Epidermal melanocyte (primary cell): ENCODE data around the gene SDHAF3.
"Not testable (repeated sequence)": the region's sequence is repeated elsewhere in the genome, so short reads cannot be mapped to it uniquely, and the experiment has no call there.

Experiments used
- DNase-seq: peaks from one replicate; pipeline ENCODE4 v3.0.0; 2011; ENCODE audit warnings: low spot score; ENCODE audit not compliant: insufficient read length

The SDHAF3 gene

DNA sequence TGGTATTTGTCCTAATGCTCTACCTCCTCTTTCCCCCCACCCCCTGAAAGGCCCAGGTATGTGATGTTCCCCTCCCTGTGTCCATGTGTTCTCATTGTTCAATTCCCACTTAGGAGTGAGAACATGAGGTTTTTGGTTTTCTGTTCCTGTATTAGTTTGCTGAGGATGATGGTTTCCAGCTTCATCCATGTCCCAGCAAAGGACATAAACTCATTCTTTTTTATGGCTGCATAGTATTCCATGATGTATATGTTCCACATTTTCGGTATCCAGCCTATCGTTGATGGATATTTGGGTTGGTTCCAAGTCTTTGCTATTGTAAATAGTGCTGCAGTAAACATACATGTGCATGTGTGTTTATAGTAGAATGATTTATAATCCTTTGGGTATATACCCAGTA lies 5.6 kb downstream of the SDHAF3 start:
- DNase-seq, result not testable (repeated sequence)

DNA sequence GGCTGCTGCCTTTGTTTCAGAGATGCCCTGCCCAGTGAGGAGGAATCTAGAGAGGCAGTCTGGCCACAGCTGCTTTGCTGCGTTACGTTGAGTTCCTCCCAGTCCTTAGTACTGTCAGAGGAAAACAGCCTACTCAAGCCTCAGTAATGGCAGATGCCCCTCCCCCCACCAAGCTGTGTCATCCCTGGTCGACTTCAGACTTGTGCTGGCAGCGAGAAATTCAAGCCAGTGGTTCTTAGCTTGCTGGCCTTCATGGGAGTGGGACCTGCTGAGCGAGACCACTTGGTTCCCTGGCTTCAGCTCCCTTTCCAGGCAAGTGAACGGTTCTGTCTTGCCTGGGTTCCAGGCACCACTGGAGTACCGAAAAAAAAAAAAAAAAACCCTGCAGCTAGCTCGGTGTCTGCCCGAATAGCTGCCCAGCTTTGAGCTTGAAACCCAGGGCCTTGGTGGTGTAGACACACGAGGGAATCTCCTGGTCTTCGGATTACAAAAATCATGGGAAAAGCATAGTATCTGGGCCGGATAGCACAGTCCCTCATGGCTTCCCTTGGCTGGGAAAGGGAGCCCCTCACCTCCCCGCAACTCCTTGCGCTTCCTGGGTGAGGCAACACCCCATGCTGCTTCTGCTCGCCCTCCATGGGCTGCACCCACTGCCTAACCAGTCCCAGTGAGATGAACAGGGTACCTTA lies 9.1 kb downstream of the SDHAF3 start:
- no peak for DNase-seq

DNA sequence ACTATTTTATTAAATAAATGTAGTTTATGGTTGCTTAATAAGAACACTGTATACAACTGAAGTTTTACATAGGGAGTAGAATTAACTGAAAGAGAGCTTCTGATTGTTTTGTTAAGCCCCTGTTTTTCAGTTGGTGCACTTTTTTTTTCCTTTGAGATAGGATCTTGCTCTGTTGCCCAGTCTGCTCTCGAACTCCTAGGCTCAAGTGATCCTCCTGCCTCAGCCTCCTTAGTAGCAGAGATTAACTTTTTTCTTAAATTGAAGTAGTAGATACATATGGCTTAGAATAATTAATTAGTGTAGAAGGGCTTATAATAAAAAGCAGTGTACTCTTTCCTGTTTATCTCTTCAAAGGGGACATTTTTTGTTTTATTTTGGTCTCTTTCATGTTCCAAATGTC lies 11.2 kb downstream of the SDHAF3 start:
- no peak for DNase-seq

DNA sequence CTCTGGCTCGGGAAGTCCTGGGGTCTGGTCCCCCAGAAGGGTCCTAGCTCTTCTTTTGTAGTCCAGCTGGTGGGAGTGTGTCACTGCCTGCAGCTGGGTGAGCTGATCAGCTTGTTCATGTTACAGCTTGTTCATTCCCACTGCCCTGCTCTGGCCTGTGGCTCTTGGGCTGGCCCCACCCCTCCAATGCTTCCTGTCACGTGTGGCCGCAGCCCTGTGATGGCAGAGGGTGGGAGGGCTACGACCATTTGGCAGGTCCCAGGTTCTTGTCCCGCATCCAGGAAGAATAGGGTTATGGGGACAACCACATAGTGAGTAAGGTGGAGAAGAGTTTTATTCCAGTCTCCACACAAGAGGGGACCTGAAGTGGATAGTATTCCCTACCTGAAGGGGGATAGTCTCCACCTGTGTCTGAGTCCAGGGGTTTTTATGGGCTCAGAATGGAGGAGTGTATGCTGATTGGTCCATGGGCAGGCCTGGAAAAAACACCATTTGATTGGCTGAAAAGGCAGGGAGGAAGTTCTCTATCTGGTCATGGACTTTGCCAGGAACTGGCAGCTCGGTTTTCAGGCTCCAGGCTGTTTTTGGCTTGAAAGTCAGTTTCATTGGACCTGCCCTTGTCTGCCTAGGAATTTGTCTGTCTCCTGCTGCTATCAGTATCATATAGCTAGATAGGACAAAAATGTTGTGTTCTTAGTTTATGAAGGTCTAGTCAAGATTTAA lies 13.1 kb downstream of the SDHAF3 start:
- DNase-seq, result no peak

- DNase-seq, result peak; percentile 43
These were observed 15.7 kb downstream of the SDHAF3 start for GRCh38 chr7:97133159-97133558.

- DNase-seq, result no peak
These were observed 21.3 kb downstream of the SDHAF3 start for GRCh38 chr7:97138830-97139229.

DNA sequence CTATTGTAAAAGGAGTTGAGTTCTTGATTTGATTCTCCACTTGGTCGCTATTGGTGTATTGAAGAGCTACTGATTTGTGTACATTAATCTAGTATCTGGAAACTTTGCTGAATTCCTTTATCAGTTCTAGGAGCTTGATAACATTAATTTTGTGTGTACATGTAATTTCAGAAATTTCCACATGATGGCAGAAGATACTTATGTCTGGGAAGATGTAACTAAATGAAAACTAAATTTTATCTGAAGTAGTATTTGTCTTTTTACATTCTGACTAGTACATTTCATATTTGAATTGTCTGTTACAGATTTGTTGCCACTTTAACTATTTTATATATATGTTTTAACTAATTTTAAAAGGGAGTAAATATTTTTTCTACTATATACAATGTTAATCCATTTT lies 27.6 kb downstream of the SDHAF3 start:
- no peak for DNase-seq

DNA sequence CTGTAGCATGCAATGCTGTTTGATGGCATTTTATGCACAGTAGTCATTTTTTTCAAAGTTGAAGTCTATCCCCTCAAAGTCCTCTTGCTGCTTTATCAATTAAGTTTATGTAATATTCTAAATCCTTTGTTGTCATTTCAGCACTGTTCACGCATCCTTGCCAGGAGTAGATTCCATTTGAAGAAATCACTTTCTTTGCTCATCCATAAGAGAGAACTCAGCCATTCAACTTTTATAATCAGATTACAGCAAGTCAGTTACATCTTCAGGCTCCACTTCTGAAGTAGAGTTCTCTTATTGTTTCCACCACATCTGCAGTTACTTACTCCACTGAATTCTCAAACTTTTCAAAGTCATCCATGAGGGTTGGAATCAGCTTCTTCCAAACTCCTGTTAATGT lies 32.3 kb downstream of the SDHAF3 start:
- no peak for DNase-seq

DNA sequence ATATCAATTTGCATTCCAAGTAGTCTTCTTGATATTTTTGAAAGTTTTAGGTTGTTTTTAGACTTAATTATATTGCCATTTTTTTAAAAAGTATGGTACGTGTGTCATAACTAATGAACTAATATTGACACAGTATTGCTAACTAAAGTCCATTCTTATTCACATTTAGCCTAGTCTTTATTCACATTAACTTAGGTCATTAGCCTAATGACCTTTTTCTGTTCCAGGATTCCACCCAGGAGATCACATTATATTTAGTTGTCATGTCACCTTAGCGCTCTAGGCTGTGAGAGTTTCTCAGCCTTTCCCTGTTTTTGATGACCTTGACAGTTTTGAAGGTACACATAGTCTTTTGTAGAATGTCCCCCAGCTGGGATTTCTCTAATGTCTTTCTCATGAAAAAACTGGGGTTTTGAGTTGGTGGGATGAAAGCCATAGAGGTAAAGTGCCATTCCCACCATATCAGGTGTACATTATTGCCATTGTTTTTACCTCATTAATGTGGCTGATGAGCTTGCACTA lies 38.5 kb downstream of the SDHAF3 start:
- DNase-seq, result no peak

DNA sequence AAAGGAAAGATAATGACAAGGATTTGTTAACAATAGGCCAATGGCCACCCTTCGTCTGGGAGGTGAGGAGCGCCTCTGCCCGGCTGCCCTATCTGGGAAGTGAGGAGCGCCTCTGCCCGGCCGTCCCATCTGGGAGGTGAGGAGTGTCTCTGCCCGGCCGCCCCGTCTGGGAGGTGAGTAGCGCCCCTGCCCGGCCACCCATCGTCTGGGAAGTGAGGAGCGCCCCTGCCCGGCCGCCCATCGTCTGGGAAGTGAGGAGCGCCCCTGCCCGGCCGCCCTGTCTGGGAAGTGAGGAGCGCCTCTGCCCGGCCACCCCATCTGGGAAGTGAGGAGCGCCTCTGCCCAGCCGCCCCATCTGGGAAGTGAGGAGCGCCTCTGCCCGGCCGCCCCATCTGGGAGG lies 42.5 kb downstream of the SDHAF3 start:
- DNase-seq, result not testable (repeated sequence)

DNA sequence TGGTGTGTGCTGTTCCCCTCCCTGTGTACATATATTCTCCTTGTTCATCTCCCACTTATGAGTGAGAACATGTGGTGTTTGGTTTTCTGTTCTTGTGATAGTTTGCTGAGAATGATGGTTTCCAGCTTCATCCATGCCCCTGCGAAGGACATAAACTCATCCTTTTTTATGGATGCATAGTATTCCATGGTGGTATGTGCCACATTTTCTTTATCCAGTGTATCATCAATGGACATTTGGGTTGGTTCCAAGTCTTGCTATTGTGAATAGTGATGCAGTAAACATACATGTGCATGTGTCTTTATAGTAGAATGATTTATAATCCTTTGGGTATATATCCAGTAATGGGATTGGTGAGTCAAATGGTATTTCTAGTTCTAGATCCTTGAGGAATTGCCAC lies 44.1 kb downstream of the SDHAF3 start:
- DNase-seq, result not testable (repeated sequence)

- no peak for DNase-seq
These were observed 48.8 kb downstream of the SDHAF3 start for GRCh38 chr7:97166308-97166707.

DNA sequence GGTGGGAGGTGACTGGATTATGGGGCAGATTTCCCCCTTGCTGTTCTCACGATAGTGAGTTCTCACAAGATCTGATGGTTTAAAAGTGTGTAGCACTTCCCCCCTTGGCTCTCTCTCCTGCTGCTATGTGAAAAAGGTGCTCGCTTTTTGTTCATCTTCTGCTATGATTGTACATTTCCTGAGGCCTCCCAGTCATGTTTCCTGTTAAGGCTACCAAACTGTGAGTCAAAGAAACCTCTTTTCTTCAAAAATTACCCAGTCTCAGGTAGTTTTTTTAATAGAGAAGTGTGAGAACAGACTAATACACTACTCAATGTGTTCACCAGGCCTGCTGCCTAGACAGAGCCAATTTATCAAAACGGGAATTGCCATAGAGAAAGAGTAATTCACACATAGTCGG lies 49.7 kb downstream of the SDHAF3 start:
- no peak for DNase-seq

DNA sequence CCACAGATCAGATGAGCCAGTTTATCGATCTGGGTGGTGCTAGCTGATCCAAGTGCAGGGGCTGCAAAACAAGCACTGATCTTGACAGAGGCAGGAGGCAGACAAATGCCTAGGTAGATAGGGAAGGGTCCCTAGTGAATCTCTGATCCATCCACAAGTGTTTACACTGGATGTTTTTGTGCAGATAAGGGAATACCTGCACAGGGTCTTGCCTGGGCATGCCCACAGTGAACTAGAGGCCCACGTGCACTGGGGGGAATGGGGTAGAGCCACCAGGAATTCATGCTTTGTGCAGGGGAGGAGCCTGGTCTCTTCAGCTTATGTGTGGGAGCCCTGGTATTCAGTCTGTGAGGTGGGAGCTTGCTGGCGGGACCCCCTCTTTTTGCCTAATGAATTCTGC lies 50.3 kb downstream of the SDHAF3 start:
- no peak for DNase-seq

DNA sequence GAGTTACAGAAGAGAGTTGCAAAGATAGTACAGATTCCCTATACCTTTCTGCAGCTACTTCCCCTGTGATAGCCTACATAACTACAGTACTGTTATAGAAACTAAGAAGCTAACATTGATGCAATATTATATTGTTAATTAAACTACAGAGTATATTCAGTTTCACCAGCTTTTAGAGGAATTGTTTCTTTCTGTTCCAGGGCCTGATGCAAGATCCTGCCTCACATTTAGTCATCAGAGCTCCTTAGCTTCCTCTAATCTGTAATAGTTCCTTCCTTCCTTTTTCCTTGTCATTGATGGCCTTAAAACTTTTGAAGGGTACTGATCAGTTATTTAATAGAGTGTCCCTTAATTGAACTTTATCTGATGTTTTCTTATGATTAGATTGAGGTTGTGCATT lies 56.8 kb downstream of the SDHAF3 start:
- DNase-seq, result no peak

DNA sequence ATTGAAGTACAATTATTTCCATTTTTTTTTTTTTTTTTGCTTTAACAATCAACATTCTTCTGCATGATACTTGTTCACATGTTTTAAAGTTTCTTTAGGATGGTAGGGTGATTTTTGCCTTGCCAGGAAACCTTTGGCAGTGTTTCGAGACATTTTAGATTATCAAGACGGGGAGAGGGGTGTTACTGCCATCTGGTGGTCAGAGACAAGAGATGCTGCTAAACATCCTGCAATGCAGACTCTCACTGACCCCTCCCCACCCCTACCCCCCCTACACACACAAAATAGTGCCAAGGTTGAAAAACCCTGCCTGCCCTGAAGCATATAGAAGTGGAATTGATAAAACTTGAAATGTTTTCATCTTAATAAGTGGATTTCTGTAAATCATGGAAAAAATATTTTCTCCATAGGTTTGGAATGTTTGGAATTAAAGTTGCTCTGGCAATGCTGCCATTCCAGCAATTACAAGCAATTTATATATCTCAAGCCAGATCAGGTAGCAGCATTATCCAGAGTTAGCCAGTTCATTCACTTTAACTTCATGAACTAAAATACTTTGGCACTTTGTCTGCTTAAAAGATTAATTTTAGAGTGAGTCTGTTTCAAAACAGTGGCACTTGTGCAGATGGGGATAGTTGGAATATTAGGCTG lies 62.1 kb downstream of the SDHAF3 start:
- DNase-seq, result peak; percentile 57

DNA sequence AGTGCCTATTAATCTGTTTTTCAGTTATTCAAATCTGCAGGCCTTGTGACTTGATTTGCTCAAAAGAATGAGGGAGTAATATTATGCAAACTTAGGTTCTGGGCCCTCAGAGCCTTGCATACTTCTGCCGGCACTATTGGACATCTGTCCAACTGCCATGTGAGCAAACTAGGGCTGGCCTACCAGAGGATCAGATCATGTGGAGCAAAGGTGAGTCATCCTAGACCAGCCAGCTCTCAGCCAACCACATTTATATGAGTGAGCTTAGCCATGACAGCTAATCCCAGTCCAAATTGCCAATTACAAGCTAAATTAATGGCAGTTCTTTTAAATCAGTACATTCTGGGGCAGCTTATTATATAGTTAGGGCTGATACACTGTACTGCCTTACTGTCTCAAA lies 69.6 kb downstream of the SDHAF3 start:
- DNase-seq, result no peak

DNA sequence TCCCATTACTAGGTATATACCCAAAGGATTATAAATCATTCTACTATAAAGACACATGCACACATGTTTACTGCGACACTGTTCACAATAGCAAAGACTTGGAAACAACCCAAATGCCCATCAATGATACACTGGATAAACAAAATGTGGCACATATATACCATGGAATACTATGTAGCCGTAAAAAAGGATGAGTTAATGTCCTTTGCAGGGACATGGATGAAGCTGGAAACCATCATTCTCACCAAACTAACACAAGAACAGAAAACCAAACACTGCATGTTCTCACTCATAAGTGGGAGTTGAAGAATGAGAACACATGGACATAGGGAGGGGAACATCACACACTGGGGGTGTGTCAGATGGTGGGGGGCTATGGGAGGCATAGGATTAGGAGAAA lies 78.7 kb downstream of the SDHAF3 start:
- not testable (repeated sequence) for DNase-seq

DNA sequence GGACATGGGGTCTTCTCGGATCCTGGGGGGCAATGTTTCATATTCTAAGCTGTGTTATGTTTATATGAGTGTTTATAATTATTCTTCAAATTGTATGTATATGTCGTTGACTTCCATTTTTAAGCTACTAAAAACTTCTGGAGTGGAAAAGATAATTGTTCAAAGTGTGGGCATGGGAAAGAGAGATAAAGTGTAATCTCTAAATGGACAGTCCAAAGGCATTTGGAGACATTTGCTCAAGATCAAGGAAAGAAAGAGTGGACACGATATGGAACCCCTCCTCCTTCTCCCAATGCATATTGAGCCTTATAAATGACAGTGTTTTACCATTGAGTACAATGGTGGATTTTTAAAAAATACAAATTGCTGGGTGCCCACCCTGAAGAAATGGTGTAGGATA lies 81.1 kb downstream of the SDHAF3 start:
- DNase-seq, result no peak

- no peak for DNase-seq
These were observed 82.5 kb downstream of the SDHAF3 start for GRCh38 chr7:97200018-97200417.

DNA sequence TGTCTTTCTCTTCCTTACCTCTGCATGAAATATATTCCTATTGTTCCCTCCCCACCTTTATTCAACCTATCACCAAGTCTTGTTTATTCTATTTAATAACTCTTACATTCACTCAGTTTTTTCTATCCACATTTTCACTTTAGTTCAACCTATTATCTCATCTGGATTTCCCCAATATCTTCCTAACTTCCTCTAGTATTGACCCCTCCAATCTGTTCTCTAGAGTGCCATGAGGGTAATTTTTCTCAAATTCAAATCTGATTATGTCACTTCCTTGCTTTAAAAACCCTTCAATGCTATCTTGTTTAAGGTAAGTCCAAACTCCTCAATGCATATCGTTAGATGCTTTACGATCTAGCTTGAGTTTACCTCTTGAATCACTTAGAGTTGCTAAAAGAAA lies 86.5 kb downstream of the SDHAF3 start:
- DNase-seq, result no peak

DNA sequence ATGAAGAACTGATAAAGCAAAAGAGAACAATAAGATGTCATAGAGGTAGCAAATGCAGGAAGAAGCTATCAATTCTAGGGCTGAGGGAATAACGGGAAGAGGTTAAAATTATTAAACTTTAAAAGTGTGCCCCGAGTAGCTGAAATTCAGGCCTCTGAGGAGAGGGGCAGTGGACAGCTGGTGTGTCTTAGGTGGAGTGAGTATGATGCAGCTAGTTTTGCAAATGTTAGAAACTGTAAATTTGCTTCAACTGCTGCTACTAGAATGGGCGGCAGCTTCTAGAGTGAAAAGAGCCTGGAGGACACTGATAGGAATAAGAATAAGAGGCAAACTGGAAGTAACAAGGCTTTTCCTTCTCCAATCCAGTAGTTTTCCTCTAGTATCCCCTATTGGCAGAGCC lies 87.3 kb downstream of the SDHAF3 start:
- no peak for DNase-seq
